Posterior vena cava (tissue), 2 donors: ENCODE measurements around the gene CREB5. TPM values are rescaled to one million over a fixed set of nuclear protein-coding genes. Genes with fewer than 3 reads are reported as not detected.
A peak's percentile ranks its signal among the peaks of the same experiment; 100 is the strongest.

Experiments used
- DNase-seq: peaks from one replicate; pipeline ENCODE4 v3.0.0-alpha.2; 2020; ENCODE audit warnings: low spot score
- intact Hi-C, 2 donors: fragments of 100-400 bp; cut with DNase I; formaldehyde crosslinking; loops; one replicate each; pipeline versions ENCODE4 v1.14.1 to v1.14.2; 2022 to 2023
- total RNA-seq, 2 donors: library from RNA; stranded (reverse); fragmentation: NEBNext Ultra II Directional; extraction: Animal tissue kit (Norgen Biotek cat#: 25700); gene quantifications; one replicate each; pipeline ENCODE4 v1.2.1, GENCODE V29; 2021
- donor health status: DM: yes; HTN: yes; CAD: no.
- donor health status: DM: yes; HTN: yes; CAD: no.

CREB5 gene
- total RNA-seq, 2 donors from 2014 or later = 21.5 to 21.9 TPM

DNA sequence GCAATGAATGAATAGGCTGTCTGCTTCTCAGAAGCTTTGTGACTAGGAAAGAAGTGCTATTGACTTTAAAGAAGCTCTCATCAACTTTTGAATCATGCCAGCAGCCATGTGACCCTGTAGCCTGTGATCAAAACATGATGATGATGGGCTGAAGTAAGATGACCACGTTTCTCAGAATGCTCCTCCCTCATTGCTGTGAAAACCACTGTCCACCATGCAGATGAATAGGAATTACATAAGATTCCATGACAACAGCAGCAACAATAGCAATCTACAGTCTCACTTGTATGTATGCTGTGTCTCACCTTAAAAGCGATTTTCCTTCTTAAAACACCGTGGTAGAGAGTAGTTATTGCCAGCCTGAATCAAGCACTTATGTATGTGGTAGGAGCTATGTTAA lies 317.4 kb downstream of the CREB5 start:
- DNase-seq = no peak
- intact Hi-C loops = no loop called here

DNA sequence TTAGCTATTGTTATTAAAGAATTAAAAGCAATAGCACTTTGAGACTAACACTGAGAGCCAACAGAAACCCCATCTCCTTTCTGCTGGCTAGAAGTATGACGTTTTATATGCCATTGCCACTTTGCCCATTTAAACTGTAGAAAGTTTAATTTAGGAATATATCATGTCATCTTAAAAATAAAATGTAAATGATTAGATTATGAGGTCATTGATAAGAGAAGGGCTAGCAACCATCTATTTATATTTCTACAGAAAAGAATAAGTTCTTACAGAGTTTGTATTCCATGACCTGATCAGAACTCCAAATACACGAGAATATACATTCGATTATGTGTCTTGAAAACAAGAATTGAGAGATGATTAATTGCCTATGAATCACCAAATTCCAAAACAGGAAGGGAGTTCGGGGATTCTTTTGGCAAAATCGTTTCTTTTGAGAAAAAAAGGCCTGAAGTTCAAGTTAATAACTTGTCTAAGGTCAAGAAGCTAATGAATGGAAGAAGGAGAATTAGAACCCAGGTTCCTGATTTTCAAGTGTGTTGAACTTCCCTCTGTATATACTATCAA lies 318.9 kb downstream of the CREB5 start:
- DNase-seq = no peak
- intact Hi-C loops = no loop called here

GRCh38 chr7:28732071-28732869 lies 320.0 kb downstream of the CREB5 start:
- intact Hi-C loops = no loop called here
- no peak for DNase-seq

DNA sequence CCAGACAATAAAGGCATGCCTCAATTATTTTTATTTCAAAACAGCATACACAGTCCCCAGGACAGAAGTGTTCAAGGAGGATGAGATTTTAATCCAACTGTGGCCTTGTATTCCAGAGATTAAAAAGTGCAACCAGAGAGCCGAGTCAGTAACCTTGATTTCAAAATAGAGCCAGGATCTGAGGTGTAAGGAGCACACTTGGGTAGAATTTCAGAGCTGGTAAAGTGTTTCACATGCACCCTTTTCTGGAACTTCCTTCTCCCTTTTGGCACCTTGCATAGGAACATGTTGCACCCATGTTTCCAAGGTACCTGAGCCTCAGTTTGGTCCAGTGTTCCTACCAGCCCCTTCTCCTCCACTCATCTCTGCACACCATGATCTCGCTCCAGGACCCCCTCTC lies 320.7 kb downstream of the CREB5 start:
- intact Hi-C loops = no loop called here
- no peak for DNase-seq

- DNase-seq = no peak
- intact Hi-C loops = no loop called here
Observed at GRCh38 chr7:28738412-28738811, 326.1 kb downstream of the CREB5 start.

GRCh38 chr7:28739128-28739527 lies 326.8 kb downstream of the CREB5 start:
- DNase-seq = no peak
- intact Hi-C loops = no loop called here

GRCh38 chr7:28739826-28740225 lies 327.5 kb downstream of the CREB5 start:
- DNase-seq = no peak
- intact Hi-C loops = loop anchor here in 1 of 2 donors (5.0 kb wide), 1 partner anchor 1338 kb away; no protein-coding TSS in a partner anchor

DNA sequence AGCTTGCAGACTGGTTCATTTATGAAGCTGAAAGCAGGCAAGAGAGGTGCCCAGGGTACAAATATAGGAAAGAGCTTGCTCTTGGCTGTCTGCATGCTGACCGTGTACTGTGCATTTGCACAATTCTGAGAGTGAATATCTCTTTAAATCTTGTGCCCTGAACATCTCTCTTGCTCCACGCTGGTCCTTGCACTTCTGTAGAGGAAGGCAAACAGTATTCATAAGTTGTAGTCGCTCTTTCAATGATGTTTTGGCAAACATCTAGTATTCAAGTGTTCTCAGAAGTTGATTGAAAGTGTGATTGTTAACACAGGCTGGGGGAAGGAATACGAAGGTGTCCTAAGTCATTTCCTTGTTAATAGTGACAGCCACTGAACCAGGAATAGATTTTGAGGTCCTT lies 332.6 kb downstream of the CREB5 start:
- no peak for DNase-seq
- intact Hi-C loops = loop anchor here in 1 of 2 donors (5.0 kb wide), 1 partner anchor 1343 kb away; no protein-coding TSS in a partner anchor

DNA sequence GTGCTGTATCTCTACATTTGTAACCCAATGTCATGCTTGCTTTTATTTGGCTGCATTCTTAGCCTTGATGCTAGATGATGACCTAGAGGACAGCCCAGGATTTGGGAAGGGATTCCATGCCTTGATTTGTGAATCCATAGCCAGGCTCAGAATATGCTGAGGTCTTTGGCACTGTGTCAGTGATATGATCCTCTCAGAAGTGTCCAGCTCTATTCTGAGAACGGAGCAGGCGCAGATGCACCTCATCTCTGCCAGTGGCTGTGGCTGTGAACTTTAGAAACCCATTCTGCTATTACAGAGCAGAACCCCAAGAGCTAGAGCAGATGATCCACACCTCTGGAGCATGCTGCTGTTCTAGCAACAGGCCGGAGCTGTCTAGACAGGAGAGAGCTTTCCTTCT lies 333.0 kb downstream of the CREB5 start:
- intact Hi-C loops = no loop called here
- no peak for DNase-seq

- no peak for DNase-seq
- intact Hi-C loops = no loop called here
Observed at GRCh38 chr7:28747404-28747803, 335.1 kb downstream of the CREB5 start.

DNA sequence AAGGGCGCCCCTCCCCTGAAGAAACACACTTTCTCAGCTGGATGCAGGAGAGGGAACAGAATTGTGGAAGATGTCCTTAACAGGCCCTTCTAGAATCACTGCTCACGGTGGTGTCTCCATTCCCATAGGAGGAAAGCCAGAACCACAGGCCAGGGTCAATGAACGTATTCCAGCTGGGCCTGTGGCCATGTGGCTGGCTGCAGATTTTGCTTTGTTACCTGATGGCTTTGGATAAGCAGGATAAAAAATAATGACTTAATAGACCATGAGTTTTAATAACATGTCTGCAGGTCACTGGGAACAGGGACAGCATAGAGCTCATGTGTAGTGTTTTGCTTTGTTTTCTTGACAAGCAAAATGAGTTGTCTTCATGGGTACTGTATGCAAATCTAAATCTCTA lies 335.5 kb downstream of the CREB5 start:
- intact Hi-C loops = no loop called here
- DNase-seq = no peak

DNA sequence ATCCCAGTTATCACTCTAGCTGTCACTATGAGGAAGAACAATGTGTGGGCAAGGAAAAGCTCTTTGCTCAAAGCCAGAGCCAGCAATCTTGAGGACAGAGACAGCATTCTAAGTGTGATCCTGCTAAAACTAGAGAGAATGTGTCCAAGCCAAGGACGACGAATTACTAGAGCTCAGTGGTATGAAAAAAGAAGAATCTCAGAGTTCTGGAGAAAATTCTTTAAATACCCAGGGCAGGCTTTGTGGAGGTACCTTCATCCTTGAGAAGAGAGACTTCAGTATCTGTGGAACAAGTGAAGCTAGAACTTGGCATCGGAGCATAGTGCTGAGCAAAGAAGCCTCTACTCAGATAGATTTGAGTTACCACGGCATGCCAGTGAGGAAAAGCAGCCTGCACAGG lies 336.0 kb downstream of the CREB5 start:
- intact Hi-C loops = no loop called here
- DNase-seq = no peak

GRCh38 chr7:28748933-28749584 lies 336.7 kb downstream of the CREB5 start:
- peak; percentile 83 for DNase-seq
- intact Hi-C loops = no loop called here

DNA sequence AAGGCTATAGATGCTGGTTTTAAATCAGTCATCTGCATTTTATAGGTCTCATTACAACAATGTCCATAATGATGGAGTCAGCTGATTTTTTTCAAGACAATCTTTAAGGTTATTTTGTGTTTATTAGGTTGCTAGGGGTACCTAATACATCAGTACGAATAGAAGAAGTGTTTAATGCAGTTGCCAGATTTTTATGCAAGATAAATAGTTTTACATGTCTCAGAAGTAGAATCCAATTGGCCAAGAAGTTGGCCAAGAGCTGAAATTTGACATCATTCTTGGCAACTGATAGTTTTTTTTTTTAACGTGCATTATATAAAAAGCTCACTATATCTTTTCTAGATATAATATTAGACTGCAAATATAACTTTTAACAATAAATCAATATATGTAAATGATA lies 337.3 kb downstream of the CREB5 start:
- no peak for DNase-seq
- intact Hi-C loops = no loop called here

GRCh38 chr7:28750981-28751380 lies 338.7 kb downstream of the CREB5 start:
- no peak for DNase-seq
- intact Hi-C loops = no loop called here

GRCh38 chr7:28753613-28754012 lies 341.3 kb downstream of the CREB5 start:
- intact Hi-C loops = no loop called here

GRCh38 chr7:28754027-28754426 lies 341.7 kb downstream of the CREB5 start:
- intact Hi-C loops = no loop called here
- DNase-seq = no peak

More at GRCh38 chr7:28753613-28754012, 341.3 kb downstream of the CREB5 start:
- DNase-seq = no peak

DNA sequence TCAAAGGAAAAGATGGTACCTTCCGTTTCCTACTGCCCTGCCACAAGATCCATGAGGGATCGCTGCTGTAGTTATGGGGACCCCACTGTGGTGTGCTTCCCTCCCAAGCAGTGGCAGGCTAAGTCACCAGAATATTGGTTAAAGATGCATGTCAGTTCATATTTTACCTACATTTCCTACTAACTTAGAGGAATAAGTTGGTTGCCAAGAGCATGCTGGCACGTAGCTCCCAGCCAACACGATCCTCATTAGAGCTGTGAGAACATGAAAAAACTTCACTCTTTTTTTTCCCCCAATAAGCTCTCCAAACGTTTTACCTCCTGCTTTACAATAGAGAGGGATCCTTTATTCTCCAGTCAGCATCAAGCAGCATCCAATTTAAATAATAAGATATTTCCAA lies 342.1 kb downstream of the CREB5 start:
- no peak for DNase-seq
- intact Hi-C loops = no loop called here

DNA sequence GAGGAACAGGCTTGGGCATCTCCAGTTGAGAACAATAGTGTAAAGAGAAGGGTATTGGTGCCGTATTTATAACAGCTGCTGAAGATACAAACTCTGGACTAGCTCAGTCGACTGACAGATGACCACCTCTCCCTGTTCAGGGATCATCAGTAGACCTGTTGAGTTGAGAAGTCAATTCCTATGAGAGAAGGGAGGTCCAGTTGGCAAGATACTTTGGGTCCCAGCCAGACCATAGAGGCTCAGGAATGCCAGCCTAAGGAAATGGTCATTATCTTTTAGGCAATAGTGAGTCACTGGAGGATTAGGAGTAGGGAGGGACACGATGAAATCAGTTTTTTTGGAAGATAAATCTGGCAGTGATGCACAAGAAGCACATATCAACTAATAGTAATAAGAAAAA lies 342.9 kb downstream of the CREB5 start:
- DNase-seq = no peak
- intact Hi-C loops = no loop called here

- DNase-seq = no peak
Observed at GRCh38 chr7:28758186-28758585, 345.9 kb downstream of the CREB5 start.

More at GRCh38 chr7:28758186-28758585, 345.9 kb downstream of the CREB5 start:
- intact Hi-C loops = no loop called here
